ENCODE measurements around the gene FOXF1.

Gene FOXF1

DNA sequence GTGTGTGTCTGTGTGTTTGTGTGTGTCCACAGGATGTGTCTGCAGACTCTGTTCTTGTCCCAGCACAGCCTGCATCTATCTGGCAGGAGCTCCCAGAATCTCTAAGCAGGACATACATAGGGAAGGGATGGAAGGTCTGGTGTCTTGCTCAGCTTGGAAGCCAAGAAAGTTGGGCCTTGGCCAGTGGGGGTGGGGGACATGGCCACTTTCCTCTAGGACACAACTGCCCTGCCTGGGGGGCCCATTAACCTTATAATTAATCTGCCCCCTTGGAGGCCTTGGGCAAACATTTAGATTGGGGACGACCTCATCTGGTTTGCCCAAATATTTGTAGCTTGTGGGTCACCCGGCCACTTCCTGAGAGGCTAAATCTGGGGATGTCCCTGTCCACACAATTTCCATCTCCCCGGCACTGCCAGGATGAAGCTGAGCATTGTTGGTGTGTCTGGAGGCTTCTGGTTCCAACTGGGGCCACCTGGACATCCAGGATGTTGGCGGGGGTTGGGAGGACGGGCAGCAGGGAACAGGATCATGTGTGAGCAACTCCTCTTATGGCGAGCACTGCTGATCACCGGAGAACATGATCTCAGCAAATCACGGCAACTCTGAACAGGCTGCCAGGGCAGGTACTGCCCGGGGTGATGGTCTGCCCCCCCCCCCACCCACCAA, 17.2 kb upstream of the FOXF1 start:
- DNase-seq (ENCODE audit: low spot score): no peak

DNA sequence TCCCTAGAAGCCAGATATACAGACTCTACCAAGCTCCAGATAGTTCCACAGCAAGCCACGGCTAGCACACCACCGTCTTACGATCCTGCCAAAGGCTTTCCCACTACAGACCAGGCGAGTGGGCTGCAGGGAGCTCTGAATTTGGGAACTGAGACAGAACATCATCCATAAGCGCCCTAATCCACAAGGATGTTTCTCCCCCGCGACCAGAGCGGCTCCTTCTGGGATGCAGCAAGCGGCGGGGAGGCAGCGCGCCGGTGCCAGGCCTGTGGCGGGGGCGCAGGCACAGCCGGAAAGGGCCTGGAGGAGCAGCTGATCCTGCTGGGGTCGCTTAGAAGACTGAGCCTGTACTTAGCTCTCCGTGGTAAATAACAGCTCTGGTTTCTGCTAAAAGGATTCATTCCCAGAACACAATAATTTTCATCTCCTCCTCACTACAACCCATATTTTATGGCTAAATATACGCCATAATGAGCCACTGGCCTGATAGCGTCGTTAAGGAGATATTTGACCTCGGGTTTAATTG, 16.2 kb upstream of the FOXF1 start:
- DNase-seq (ENCODE audit: low spot score): no peak

DNA sequence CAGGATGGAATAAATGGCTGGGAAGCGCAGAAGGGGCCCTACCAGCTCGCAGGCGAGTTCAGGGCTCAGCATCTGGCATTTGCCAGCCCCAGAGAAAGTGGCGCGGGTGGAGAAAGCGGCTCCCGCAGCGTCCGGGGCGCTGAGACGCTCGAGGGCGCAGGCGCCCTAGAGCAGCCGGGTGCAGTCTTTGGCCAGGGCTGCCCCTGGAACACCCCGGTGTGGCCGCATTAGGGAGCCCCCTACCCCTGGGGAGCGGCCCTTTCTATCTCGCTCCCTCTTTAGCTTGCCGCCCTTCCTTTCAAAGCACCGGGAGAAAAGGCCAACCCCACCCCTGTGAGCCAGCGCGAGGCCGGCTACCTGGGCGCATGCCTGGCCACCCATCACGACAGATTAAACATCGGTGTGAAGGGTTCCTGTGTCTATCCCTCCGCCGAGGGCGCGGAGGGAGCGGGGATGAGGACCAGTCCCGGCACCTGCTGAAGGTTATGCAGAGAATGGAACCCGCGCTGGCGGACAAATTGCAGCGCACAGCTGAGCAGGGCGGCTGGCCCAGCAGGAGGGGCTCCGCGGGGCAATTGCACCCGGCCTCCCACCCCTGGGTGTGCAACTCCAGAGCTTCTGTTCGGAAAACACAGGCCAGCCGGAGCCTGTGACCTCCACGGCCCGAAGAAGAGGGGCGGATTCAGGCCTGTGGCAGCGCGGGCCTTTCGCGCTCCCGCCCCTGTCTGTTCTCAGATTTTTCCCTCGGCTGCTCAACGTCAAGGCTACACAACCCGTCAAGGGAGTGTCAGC, 15.6 kb upstream of the FOXF1 start:
- no peak for DNase-seq (ENCODE audit: low spot score)

DNA sequence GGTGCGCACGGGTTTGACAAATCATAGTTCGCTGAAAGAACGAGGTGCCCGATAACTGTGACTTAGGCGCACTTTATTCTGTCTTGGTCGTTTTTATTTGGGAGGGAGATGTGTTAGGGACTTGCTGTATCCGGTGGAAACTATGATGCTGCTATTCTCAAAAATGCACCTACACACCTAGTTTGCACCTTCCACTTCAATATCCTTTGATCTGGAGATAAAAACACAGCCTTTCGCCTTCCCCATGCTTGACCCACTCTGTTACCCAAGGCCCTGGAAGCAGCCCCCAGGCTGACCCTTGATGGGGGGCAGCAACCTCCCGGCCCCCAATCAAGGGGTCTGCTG, 15.0 kb upstream of the FOXF1 start:
- no peak for DNase-seq (ENCODE audit: low spot score)

DNA sequence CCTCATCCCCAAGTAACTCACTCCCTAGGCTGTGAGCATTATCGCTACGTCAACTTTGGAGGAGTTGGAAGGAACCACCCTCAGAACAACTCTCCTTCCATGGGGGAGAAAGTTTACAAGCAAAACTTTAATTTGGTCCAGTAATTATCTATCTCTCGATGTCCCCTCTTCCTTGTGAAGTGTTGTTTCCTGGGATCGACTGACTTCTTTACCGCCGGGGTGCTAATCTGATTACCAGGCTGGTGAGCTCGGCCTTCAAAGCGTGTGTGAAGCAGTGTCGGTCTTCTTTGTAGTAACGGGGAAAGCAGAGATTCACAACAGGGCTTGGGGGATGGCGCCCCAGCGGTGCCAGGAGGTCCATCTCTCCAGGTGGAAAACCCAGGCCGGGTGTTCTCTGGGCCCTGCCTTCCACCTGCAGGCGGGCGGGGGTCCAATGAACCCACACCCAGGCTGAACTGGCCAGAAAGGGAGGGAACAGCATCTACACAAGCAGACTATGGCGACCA, 14.5 kb upstream of the FOXF1 start:
- DNase-seq (ENCODE audit: low spot score): no peak

DNA sequence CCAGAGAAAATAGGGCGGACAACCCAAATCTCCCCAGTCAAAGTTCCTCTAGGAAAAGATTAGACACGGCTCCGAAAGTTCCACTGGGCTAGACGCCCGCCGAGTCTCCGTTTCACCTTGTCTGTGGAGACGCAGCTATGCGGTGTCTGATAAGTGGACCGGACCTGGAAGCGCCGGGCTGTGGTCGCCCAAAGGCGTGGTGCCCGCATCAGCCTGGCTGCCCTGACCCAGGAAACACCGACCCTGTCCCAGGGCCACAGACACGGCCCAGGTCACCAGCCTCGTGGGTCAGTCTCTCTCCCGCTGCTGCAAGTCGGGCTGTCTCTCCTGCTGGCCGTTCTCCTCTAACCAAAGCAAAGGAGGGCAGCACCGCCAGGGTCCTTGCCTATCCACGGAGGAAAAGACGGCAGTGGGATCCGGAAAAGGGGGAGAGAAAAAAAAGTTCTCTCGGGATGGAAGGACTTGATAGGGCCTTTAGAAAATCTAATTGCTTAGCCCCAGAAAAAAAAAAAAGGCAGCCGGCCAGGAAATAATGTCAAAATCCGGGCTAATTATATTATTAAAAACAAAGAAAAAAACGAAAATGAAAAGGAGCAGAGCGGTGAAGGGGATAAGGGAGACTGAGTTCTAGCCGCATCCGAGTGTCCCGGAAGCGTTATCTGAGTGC, 13.9 kb upstream of the FOXF1 start:
- DNase-seq (ENCODE audit: low spot score): no peak

DNA sequence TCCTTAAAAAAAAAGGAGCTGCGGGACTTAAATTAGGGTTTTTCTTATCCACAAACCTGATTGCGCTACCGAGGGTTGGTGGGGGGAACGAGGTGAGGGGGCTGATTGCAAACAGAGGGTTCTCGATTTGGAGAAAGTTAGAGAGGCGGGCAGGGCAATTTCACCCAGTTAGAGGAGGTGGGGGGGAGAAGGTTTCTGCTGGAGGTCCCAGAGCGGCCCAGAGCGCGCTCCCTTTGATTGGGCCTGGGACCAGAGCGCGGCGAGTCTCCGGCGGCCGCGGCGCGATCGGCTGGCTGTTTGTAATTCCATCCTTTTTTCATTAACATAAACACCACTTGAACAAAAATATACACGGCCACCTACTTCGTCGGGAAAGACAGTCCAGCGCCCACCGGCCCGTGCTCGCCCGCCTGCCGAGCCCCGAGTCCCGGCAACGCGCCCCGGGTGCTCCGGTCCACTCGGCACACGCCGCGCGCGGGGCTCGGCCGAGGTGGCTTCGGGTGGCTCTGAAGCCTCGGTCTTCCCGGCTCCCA, 13.3 kb upstream of the FOXF1 start:
- DNase-seq (ENCODE audit: low spot score): no peak

DNA sequence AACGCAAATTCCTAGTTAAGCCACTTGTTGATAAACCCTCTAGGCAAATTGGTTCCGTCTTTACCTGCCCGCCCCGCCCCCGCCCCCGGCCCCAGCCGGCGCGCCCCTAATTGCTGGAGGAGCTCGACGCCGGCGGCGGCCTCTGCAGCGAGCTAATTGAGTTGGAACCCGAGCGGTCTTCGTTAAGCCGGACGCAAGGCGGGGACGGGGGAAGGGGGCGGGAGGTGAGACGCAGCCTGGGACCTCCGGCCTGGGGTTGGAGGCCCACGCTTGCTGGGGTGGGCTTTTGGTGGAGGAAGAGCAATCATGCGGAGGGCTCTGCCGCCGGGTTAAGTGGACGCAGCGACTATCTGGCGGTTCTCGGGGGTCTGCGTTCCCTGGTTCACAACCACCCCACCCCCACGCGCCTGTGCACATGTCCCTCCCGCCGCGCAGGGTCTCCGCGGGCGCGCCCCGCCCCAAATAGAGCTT, 12.7 kb upstream of the FOXF1 start:
- DNase-seq (ENCODE audit: low spot score): no peak

DNA sequence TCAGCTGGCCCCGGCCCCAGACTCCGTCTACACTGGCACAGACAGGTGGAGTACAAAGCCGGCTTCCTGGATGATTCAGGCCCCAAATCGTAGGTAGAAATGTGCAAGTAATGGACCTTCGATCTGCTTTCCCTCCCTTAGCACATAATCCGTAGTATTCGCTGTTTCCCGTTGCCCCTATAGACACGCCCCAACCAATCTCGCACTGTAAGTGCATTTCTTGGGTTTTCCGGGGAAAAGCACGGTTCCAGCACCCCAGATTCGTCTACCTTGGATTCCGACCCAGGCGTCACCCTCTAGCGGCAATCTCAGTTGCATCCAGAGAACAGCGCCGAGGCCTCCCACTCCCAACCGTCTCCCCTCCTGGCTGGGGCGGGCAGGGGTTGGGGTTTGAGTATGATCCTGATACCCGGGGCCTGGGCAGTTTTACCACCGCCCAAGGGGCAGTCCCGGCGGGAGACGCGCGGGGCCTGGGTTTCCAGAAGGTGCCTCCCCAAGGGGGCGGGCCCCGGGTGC, 12.1 kb upstream of the FOXF1 start:
- DNase-seq (ENCODE audit: low spot score): no peak

DNA sequence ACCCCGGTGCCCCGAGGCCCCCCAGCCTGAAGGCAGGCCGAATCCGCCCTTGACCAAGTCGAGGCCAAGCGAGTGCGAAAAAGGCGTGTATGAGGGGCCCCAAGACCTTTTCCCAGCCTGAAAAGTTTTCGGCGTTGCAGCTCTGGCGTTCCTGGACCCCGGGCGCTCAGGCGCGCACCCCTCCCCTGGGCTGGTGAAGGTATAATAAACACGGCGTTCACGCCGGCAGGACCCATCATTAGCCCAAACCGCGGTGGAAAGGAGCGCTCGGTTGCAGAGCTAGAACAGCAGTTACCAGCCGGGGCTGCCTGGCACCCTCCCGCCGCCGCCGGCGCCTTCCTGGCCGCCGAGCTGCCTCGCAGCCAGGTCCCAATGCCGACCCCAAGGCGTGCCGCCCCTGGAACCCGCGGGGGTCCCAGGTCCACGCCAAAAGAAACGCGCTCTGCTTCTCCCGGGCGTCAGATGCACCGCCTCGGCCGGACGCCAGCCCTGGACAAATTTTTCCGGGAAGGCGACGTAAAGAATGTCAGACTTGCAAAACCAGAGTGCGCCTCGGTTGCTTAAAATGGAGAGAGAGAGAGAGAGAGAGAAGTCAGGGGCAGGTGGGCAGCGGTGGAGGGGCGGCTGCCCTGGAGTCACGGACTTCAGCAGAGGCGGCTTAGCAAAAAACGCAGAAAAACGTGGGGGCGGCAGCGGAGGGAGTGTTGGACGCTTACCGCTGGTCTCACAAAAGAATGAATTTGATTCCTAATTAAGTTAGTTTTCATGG, 11.5 kb upstream of the FOXF1 start:
- DNase-seq (ENCODE audit: low spot score): no peak

DNA sequence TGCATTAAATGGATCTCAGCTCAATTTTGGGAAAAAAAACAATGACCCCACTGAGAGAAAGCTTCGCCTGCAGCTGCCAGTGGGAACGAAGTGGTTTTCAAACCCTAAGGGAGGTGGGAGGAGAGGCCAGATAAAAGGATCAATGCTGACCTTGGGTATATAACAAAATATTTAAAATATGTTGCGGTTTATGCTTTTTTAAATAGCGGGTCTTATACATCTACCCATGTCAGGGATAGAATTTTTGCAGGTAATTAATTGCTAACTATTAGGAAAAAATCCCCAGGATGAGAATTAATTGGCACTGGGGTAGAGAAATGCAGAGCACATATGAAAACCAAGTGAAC, 10.9 kb upstream of the FOXF1 start:
- no peak for DNase-seq (ENCODE audit: low spot score)

DNA sequence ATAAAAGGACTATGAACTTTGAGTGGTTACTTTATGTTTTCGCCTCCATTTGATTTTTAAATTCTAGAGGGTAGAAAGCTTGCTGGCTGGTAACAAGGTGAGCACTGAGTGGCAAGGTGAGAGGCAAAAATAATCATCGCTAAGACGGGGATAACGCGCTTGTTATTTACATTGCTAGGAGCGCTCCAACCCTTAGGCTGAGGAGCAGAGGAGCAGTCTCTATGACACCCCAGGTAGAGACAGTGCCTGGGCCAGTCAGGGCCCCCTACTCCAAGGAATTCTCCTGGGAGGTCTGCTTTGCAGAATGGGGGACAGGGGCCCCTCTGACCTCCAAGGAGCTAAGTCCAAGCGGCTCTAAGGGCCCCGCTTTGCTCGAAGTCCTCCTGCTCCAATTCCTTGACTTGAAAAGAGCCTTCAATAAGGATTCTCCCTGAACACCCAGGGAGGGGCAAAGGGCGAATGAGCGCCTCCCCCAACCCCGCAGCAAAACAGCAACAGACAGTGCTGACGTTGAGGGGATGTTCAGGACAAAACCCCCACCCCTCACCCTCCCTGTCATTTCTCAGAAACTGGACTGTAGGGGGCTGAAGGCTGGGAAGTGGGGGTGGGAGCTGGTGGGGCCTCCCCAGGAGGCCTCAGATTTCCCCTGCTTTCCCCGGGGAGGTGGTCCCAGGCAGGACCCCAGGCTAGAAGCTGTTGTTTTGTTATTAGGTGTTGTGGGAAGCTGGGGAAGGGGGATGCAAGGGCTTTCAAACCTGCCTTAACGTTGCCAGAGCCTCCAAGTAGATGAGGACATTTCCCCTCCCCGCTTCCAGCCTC, 10.2 kb upstream of the FOXF1 start:
- no peak for DNase-seq (ENCODE audit: low spot score)

DNA sequence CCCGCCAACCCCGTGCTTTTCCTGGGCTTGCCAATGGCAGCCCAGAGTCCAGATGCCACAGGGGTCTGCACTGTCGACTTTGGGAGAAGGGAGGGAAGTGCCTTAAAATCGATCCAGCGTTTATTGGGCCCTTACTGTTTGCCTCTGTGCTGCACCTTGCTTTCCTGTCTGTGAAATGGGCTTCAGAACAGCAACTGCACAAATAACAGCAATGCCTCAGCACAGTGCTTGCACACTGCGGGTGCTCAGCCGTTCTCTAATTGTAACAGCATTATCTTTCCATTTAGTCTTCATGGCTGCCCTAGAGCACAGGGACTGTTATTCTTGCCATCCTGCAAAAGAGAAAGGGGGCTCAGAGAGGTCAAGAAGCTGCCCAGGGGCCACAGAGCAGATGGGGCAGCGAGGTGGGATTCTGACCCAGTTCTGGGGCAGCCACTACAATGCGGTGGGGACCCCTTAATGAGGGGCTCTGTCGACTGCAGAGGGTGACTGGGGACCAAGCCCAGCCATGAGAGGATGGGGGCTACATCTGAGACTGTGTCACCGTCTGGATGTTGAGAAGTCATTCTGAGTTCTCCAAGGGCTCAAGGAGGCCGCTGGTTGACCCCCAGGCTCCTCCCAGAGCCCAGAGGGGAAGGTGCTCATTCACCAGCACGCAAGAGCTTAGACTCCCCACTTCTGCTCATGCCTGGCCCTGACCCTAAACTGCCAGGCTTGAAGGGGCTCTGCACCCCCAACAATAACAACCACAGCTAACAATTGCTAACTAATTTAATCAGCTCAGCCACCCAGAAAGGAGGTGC, 9.4 kb upstream of the FOXF1 start:
- no peak for DNase-seq (ENCODE audit: low spot score)

DNA sequence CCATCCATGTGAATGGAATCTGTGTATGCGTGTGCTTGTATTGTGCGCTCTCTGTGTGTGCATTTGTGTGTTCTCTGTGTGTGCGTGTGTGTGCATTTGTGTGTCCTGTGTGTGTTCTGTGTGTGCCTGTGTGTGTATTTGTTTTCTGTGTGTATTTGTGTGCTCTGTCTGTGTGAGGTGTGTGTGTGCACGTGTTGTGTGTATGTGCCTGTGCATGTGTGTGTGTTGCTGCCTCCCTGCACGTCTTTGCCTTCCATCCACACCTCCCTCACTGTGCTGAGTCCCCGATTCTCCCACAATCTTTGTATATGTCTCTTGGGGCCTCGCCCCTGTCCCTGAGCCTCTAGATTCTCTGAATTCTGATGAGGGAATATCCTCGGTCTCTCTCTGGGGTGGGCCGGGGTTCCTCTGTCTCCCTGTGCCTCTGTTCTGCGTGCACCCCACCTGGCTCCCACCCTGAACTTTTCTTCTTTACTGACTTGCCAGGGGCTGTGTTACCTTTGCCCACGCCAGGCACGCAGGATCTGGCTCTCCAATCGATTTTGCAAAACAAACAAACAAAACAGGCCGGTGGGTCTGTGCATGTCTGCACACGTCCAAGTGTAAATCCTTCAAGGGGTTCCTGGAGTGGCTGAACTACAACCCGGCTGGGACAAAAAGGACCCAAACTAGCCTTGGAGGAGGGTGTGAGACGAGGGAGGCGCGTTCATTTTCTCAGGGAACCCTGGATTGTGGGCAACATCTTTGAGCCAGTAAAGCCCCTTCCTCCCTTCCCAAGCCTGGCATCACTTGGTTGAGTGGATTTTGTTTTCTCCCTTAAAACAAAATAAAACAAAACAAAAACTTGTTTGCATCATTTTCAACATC, 8.1 kb upstream of the FOXF1 start:
- DNase-seq (ENCODE audit: low spot score): no peak

DNA sequence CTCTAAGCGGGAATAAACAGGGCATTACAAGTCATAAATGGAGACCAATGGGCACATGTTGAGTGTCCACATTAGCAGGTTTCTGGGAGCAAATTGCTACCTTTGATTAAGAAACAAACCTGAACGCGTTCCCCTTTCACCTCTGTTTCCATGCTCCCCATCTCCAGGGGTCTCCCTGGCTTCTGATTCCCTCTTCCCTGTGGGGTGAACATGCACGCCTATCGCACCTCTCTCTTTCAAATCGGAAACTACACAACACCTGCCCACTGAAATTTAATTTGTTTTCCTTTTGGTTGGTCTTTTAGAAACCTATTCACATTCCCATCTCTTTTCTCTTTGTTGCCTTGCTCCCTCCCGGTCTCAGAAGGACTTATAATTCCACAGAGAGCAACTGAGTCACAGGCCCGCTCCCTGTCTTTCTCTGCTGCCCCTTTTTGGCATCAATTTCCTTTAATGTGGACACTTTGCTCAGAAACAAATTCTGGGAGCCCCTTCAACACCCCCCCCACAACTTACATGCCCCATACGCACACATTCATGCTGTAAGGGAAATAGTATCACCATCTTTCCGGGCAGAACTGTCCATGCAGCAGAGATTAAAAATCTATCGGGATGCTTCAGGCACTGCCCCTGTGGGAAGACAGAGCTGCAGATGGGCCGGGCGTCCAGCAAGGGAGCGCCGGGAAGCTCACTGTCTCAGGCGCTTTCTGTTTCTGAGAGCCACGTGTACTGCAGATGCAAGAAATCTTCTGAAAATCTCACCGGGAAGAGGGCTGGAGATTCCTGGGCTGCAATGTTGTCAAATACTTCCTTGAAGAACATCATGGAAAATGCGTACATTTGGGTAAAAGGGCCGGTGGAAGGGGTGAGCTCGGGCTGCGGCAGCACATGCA, 7.2 kb upstream of the FOXF1 start:
- DNase-seq (ENCODE audit: low spot score): no peak

DNA sequence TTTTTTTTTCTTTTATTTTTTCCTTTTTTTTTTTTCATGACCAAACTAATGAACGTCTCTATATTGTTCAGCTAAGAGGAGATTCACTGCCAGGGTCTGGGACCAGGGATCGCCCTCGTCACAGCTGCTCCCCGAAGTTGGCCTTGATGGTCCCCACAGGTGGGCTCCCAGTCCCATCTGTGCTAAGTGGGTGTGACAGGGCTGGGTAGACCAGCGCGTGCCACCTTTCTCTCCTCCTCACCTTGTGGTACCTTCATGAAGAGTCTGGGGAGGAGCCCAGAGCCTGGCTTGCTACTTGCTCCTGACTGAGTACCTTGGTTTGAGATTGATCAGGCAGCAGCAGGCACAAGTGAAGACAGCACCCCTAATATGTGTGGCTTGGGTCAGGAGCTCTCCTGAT, 6.5 kb upstream of the FOXF1 start:
- DNase-seq (ENCODE audit: low spot score): no peak

DNA sequence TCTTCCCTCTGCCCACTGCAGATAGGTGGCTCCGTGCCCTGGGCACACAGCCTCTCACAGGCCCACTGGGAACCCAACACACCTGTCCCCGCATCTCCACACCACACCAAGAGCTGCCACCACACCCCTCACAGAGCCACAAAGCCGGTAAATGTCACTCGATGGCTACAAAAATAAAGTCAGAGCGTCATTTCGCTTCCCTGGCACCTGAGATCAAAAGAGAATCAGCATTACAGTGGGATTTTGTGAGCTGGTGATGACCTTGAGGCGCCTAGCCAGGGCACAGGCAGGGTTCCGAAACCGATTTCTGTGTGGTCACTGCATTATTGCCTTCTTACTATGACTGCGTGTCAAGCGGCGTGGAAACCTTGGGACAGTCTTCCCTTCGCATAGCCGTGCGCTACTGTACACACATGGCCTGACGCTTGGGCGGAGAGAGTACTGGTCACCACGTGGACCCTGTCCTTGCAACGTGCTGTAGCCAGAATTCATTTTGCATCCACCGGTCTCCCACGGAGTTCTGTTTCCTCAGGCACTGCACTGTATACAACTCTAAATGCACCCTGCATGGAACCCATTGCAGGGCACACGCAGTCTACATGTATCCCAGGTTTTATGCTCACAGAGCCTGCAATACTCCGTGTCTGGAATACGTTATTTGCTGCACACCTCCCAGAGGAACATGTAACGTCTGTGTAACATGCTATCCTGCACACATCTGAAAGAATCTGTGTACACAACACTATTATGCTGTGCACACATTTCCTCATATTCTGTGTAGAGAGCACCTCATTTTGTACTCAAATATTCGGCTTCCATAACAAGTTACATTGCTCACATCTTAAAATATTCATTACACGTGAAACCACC, 5.8 kb upstream of the FOXF1 start:
- DNase-seq (ENCODE audit: low spot score): no peak

Data from hepatic stellate cell (primary cell).